Progenitor cell of endocrine pancreas (in vitro differentiated cells): Measurements from ENCODE around the gene INAFM2. TPM values are rescaled to one million over a fixed set of nuclear protein-coding genes. Genes with fewer than 3 reads are reported as not detected.
A peak's percentile ranks its signal among the peaks of the same experiment; 100 is the strongest.

Source experiments
- DNase-seq: peaks from one replicate; pipeline ENCODE4 v3.0.0; 2021; ENCODE audit warnings: low spot score; ENCODE audit not compliant: unreplicated experiment
- H3K27ac Mint-ChIP-seq: 2 replicates; pipeline ENCODE4 v1.8.0; 2021; ENCODE audit warnings: mild to moderate bottlenecking, moderate library complexity, mixed read lengths
- H3K27me3 Mint-ChIP-seq: 2 replicates; pipeline ENCODE4 v1.8.0; 2021; ENCODE audit warnings: mixed read lengths
- H3K36me3 Mint-ChIP-seq: 2 replicates; pipeline ENCODE4 v1.8.0; 2022; ENCODE audit warnings: mixed read lengths; ENCODE audit not compliant: insufficient read depth
- H3K4me1 Mint-ChIP-seq: 2 replicates; pipeline ENCODE4 v1.8.0; 2021; ENCODE audit warnings: low read depth, mixed read lengths
- H3K4me3 Mint-ChIP-seq: 2 replicates; pipeline ENCODE4 v1.8.0; 2021; ENCODE audit warnings: low read depth, mild to moderate bottlenecking, moderate library complexity, mixed read lengths
- H3K9me3 Mint-ChIP-seq: 2 replicates; pipeline ENCODE4 v1.8.0; 2021; ENCODE audit warnings: low read depth, mixed read lengths
- CTCF ChIP-seq: fragments of 200-600 bp; sonication (generic); IDR thresholded peaks from one replicate; pipeline ENCODE4 v1.5.0; 2021; ENCODE audit warnings: antibody characterized with exemption, mild to moderate bottlenecking; ENCODE audit not compliant: unreplicated experiment
- total RNA-seq: library from RNA; stranded (reverse); gene quantifications from 2 replicates; pipeline ENCODE4 v1.2.1, GENCODE V29; 2021

Gene INAFM2
- total RNA-seq, 1 donor from 2014 or later, result 14.9 TPM

- H3K4me3 Mint-ChIP-seq, result no peak overlapping the region
- no peak overlapping the region for H3K27ac Mint-ChIP-seq
- no peak for DNase-seq
- H3K27me3 Mint-ChIP-seq, result peaks cover 60% of the 10 kb centered on the region
- no peaks in the 10 kb centered on the region for H3K36me3 Mint-ChIP-seq
- no peak for TF ChIP-seq CTCF
- H3K9me3 Mint-ChIP-seq, result peaks cover 3% of the 10 kb centered on the region
- H3K4me1 Mint-ChIP-seq, result peaks cover 5% of the 10 kb centered on the region
These were observed 26.1 kb upstream of the INAFM2 start for GRCh38 chr15:40297356-40297755.

GRCh38 chr15:40298216-40298935 is 25.1 kb upstream of the INAFM2 start:
- no peak for TF ChIP-seq CTCF
- no peak overlapping the region for H3K4me3 Mint-ChIP-seq
- H3K27me3 Mint-ChIP-seq, result peaks cover 50% of the 10 kb centered on the region
- no peaks in the 10 kb centered on the region for H3K36me3 Mint-ChIP-seq
- H3K27ac Mint-ChIP-seq, result no peak overlapping the region
- peaks cover 5% of the 10 kb centered on the region for H3K4me1 Mint-ChIP-seq
- no peak for DNase-seq
- H3K9me3 Mint-ChIP-seq, result peaks cover 3% of the 10 kb centered on the region

- H3K36me3 Mint-ChIP-seq, result no peaks in the 10 kb centered on the region
- TF ChIP-seq CTCF, result no peak
- H3K4me1 Mint-ChIP-seq, result peaks cover 5% of the 10 kb centered on the region
- H3K9me3 Mint-ChIP-seq, result peaks cover 3% of the 10 kb centered on the region
- no peak overlapping the region for H3K27ac Mint-ChIP-seq
- no peak overlapping the region for H3K4me3 Mint-ChIP-seq
- H3K27me3 Mint-ChIP-seq, result peaks cover 53% of the 10 kb centered on the region
- no peak for DNase-seq
These were observed 23.1 kb upstream of the INAFM2 start for GRCh38 chr15:40300367-40300766.

- TF ChIP-seq CTCF, result no peak
- Mint-ChIP-seq H3K27ac (no peak overlapping the region), H3K36me3 (no peaks in the 10 kb centered on the region), H3K9me3 (peaks cover 3% of the 10 kb centered on the region), H3K27me3 (peaks cover 49% of the 10 kb centered on the region), H3K4me1 (peaks cover 5% of the 10 kb centered on the region), H3K4me3 (no peak overlapping the region)
- no peak for DNase-seq
These were observed 22.7 kb upstream of the INAFM2 start for GRCh38 chr15:40300771-40301170.

GRCh38 chr15:40301467-40302179 is 21.9 kb upstream of the INAFM2 start:
- peak overlapping the region; percentile 11 for H3K27ac Mint-ChIP-seq
- H3K4me3 Mint-ChIP-seq, result peak overlapping the region; percentile 60
- H3K9me3 Mint-ChIP-seq, result peaks cover 3% of the 10 kb centered on the region
- H3K36me3 Mint-ChIP-seq, result no peaks in the 10 kb centered on the region
- peaks cover 5% of the 10 kb centered on the region for H3K4me1 Mint-ChIP-seq
- no peak for DNase-seq
- peaks cover 44% of the 10 kb centered on the region for H3K27me3 Mint-ChIP-seq
- no peak for TF ChIP-seq CTCF
